ENCODE results near the gene ASCC1. TPM values are rescaled to one million over a fixed set of nuclear protein-coding genes. Genes with fewer than 3 reads are reported as not detected.

The ASCC1 gene, protein sequence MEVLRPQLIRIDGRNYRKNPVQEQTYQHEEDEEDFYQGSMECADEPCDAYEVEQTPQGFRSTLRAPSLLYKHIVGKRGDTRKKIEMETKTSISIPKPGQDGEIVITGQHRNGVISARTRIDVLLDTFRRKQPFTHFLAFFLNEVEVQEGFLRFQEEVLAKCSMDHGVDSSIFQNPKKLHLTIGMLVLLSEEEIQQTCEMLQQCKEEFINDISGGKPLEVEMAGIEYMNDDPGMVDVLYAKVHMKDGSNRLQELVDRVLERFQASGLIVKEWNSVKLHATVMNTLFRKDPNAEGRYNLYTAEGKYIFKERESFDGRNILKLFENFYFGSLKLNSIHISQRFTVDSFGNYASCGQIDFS
- 10 to 100 TPM; 21.0 to 29.6 (median 25.3) TPM for total RNA-seq (2021; fragmentation: NEBNext Ultra II Directional; extraction: Animal tissue kit (Norgen Biotek cat#: 25700))
- long read RNA-seq, transcript ASCC1-202 (10 exons, 2,002 nt): major isoform, 9 of 31 reads
- long read RNA-seq, partial matches to known transcripts: 1 of 31 reads
- long read RNA-seq, other reads (novel, unspliced or antisense): 21 of 31 reads

- DNase-seq: peak; percentile 86
- Mint-ChIP-seq H3K27ac (peak within 1 kb of the TSS; percentile 98), H3K36me3 (ENCODE audit: low read depth) (0 out of 2 replicates have a peak, but pooled peaks cover 2% of the 10 kb centered on the region), H3K9me3 (no peaks in the 10 kb centered on the region), H3K4me3 (peak within 1 kb of the TSS; percentile 95), H3K4me1 (ENCODE audit: low read depth) (peaks cover 31% of the 10 kb centered on the region), H3K27me3 (ENCODE audit: insufficient read depth) (peaks cover 2% of the 10 kb centered on the region)
- TF ChIP-seq, protein P1, sequence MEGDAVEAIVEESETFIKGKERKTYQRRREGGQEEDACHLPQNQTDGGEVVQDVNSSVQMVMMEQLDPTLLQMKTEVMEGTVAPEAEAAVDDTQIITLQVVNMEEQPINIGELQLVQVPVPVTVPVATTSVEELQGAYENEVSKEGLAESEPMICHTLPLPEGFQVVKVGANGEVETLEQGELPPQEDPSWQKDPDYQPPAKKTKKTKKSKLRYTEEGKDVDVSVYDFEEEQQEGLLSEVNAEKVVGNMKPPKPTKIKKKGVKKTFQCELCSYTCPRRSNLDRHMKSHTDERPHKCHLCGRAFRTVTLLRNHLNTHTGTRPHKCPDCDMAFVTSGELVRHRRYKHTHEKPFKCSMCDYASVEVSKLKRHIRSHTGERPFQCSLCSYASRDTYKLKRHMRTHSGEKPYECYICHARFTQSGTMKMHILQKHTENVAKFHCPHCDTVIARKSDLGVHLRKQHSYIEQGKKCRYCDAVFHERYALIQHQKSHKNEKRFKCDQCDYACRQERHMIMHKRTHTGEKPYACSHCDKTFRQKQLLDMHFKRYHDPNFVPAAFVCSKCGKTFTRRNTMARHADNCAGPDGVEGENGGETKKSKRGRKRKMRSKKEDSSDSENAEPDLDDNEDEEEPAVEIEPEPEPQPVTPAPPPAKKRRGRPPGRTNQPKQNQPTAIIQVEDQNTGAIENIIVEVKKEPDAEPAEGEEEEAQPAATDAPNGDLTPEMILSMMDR (IDR thresholded peaks at IDR 0.05): no peak; the same call in 1 of the 2 replicates
Observed at GRCh38 chr10:72215611-72216549, at the start of gene ASCC1, which contains the start of gene ANAPC16. Gene ASCC1 (minus strand): TSS chr10:72216276. CDS start chr10:72213298, 2,978 bp downstream. Gene ANAPC16 (plus strand): TSS chr10:72216012. CDS start chr10:72223915, 7,903 bp downstream.

- TF ChIP-seq, protein P1 (IDR thresholded peaks at IDR 0.05): no peak
- Mint-ChIP-seq H3K4me1 (ENCODE audit: low read depth) (peaks cover 19% of the 10 kb centered on the region), H3K9me3 (no peaks in the 10 kb centered on the region), H3K36me3 (ENCODE audit: low read depth) (no peaks in the 10 kb centered on the region), H3K27me3 (ENCODE audit: insufficient read depth) (no peaks in the 10 kb centered on the region; the same call in 1 of the 2 replicates), H3K27ac (no peak overlapping the region), H3K4me3 (no peak overlapping the region)
- DNase-seq: no peak
Observed at GRCh38 chr10:72265508-72265907, 49.4 kb upstream of the ASCC1 start.

DNA sequence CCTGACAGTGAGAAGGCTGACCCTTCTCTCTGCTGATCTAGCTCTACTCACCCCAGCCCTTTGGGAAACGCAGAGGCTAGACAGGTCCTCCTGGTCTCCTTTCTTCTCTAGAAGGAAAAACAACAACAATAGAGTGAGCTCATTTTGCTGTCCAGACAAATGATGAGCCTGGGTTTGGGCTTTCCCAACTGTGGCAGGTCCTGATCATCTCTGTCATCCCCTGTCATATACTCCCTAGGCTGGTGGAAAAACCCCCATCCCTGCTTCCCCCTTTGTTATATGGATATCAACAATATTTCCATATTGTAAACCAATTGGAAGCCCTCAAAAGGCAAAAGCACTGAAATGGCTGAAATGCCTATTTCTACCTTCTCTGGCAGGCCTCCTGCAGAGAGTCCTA lies 48.5 kb upstream of the ASCC1 start:
- DNase-seq: no peak
- TF ChIP-seq, protein P1 (IDR thresholded peaks at IDR 0.05): no peak
- H3K4me1 Mint-ChIP-seq (ENCODE audit: low read depth): peaks cover 24% of the 10 kb centered on the region
- no peaks in the 10 kb centered on the region for H3K36me3 Mint-ChIP-seq (ENCODE audit: low read depth)
- no peak overlapping the region for H3K27ac Mint-ChIP-seq
- H3K4me3 Mint-ChIP-seq: no peak overlapping the region
- H3K9me3 Mint-ChIP-seq: no peaks in the 10 kb centered on the region
- H3K27me3 Mint-ChIP-seq (ENCODE audit: insufficient read depth): no peaks in the 10 kb centered on the region; the same call in 1 of the 2 replicates

- no peaks in the 10 kb centered on the region for H3K9me3 Mint-ChIP-seq
- DNase-seq: no peak
- no peak overlapping the region for H3K4me3 Mint-ChIP-seq
- no peaks in the 10 kb centered on the region for H3K36me3 Mint-ChIP-seq (ENCODE audit: low read depth)
- H3K27me3 Mint-ChIP-seq (ENCODE audit: insufficient read depth): no peaks in the 10 kb centered on the region
- H3K4me1 Mint-ChIP-seq (ENCODE audit: low read depth): peaks cover 32% of the 10 kb centered on the region
- TF ChIP-seq, protein P1 (IDR thresholded peaks at IDR 0.05): no peak
- no peak overlapping the region for H3K27ac Mint-ChIP-seq
Observed at GRCh38 chr10:72263613-72264241, 47.7 kb upstream of the ASCC1 start.
